Tibial nerve (tissue), 4 donors: ENCODE measurements around the gene SPATA24. TPM values are rescaled to one million over a fixed set of nuclear protein-coding genes. Genes with fewer than 3 reads are reported as not detected.
A peak's percentile ranks its signal among the peaks of the same experiment; 100 is the strongest.

ENCODE experiments used
- DNase-seq, 2 donors: peaks; one replicate each; pipeline ENCODE4 v3.0.0-alpha.2; 2019; ENCODE audit warnings: low spot score in 2 of 2
- H3K27ac ChIP-seq, 4 donors: fragments of 200-600 bp; sonication (generic) in 3 of 4; one replicate each; pipeline ENCODE4 v1.5.1; 2017 to 2019; ENCODE audit warnings: mild to moderate bottlenecking in 1 of 4
- H3K27me3 ChIP-seq, 2 donors: fragments of 200-600 bp; sonication (generic) in 1 of 2; one replicate each; pipeline versions ENCODE4 v1.5.1 to v1.6.0; 2017 to 2019
- H3K36me3 ChIP-seq, 3 donors: fragments of 200-600 bp; sonication (generic); one replicate each; pipeline ENCODE4 v1.5.1; 2018 to 2019
- H3K4me1 ChIP-seq, 4 donors: fragments of 200-600 bp; sonication (generic) in 3 of 4; one replicate each; pipeline ENCODE4 v1.5.1; 2017 to 2019
- H3K4me3 ChIP-seq, 4 donors: fragments of 200-600 bp; sonication (generic) in 3 of 4; one replicate each; pipeline ENCODE4 v1.5.1; 2017 to 2019; ENCODE audit warnings: mild to moderate bottlenecking in 1 of 4, moderate library complexity in 1 of 4
- H3K9me3 ChIP-seq, 4 donors: fragments of 200-600 bp; sonication (generic) in 3 of 4; one replicate each; pipeline ENCODE4 v1.5.1; 2017 to 2019
- CTCF ChIP-seq, 5 experiments: fragments of 200-600 bp in 3 of 5; fragments of 450-650 bp in 2 of 5; sonication (generic) in 3 of 5; IDR thresholded peaks; one replicate each; pipeline ENCODE4 v1.5.1; 2016 to 2019; ENCODE audit warnings: antibody characterized with exemption in 5 of 5, mild to moderate bottlenecking in 3 of 5, moderate library complexity in 2 of 5
- EP300 ChIP-seq, 2 donors: sonication (generic); formaldehyde crosslinking; IDR thresholded peaks; one replicate each; pipeline ENCODE4 v1.6.1; 2017; ENCODE audit warnings: antibody characterized with exemption in 2 of 2, mild to moderate bottlenecking in 1 of 2
- POLR2A ChIP-seq, 2 donors: fragments of 450-650 bp; IDR thresholded peaks; one replicate each; pipeline ENCODE4 v1.6.1; 2017; ENCODE audit warnings: antibody characterized with exemption in 2 of 2, mild to moderate bottlenecking in 2 of 2, moderate library complexity in 2 of 2
- WGBS, 2 donors: methylation state at CpG; one replicate each; pipeline ENCODE4 v1.1.5; 2018; 5-methylcytosine and 5-hydroxymethylcytosine counted together
- total RNA-seq, 4 donors: library from RNA; depleted of rRNA; stranded (reverse); fragments of >200 nt; gene quantifications; one replicate each; pipeline ENCODE4 v1.1.0, GENCODE V29; 2016

Gene SPATA24
- total RNA-seq, 4 donors from 2014 or later, result 1.9 to 7.2 TPM; not detected in 2

- Histone ChIP-seq H3K4me3 (no peak overlapping the region), H3K27ac (no peak overlapping the region), H3K27me3 (no peaks in the 10 kb centered on the region), H3K36me3 (peaks cover 0 to 87% (median 0%) of the 10 kb centered on the region in 3 donors), H3K4me1 (peaks cover 0 to 14% (median 1%) of the 10 kb centered on the region in 4 donors), H3K9me3 (no peaks in the 10 kb centered on the region)
- DNase-seq, result peak in 1 of 2 donors; percentile 89
- WGBS, 2 donors, result 47% methylated on average over 5 of the region's 5 CpGs
- no peak for TF ChIP-seq EP300 (IDR thresholded peaks at IDR 0.05)
- peak; percentile 61 to 83 (median 71) for TF ChIP-seq CTCF (IDR thresholded peaks at IDR 0.05)
These were observed 18.5 kb upstream of the SPATA24 start for GRCh38 chr5:139422307-139422893.

- peaks cover 0 to 38% (median 12%) of the 10 kb centered on the region in 4 donors for H3K4me1 ChIP-seq
- H3K4me3 ChIP-seq, result no peak overlapping the region
- no peak for DNase-seq
- WGBS, 2 donors, result 78 to 81% methylated on average over 9 of the region's 9 CpGs
- no peaks in the 10 kb centered on the region for H3K9me3 ChIP-seq
- H3K27me3 ChIP-seq, result no peaks in the 10 kb centered on the region
- peak overlapping the region in 2 of 4 donors; percentile 33 to 46 for H3K27ac ChIP-seq
- H3K36me3 ChIP-seq, result peaks cover 0 to 63% (median 0%) of the 10 kb centered on the region in 3 donors
- no peak for TF ChIP-seq EP300 (IDR thresholded peaks at IDR 0.05)
- TF ChIP-seq POLR2A (IDR thresholded peaks at IDR 0.05), result no peak
- no peak for TF ChIP-seq CTCF (IDR thresholded peaks at IDR 0.05)
These were observed 15.6 kb upstream of the SPATA24 start for GRCh38 chr5:139419226-139420192.

- TF ChIP-seq CTCF (IDR thresholded peaks at IDR 0.05) (no peak), EP300 (IDR thresholded peaks at IDR 0.05) (no peak), POLR2A (IDR thresholded peaks at IDR 0.05) (no peak)
- 89 to 90% methylated on average over 1 of the region's 1 CpG for WGBS, 2 donors
- Histone ChIP-seq H3K36me3 (peaks cover 0 to 56% (median 0%) of the 10 kb centered on the region in 3 donors), H3K27ac (peak overlapping the region in 2 of 4 donors; percentile 33 to 46), H3K4me3 (no peak overlapping the region), H3K27me3 (no peaks in the 10 kb centered on the region), H3K4me1 (peaks cover 0 to 44% (median 12%) of the 10 kb centered on the region in 4 donors), H3K9me3 (no peaks in the 10 kb centered on the region)
- no peak for DNase-seq
These were observed 14.9 kb upstream of the SPATA24 start for GRCh38 chr5:139418793-139419192.

GRCh38 chr5:139417214-139417613 lies 13.3 kb upstream of the SPATA24 start:
- no peaks in the 10 kb centered on the region for H3K27me3 ChIP-seq
- WGBS, 2 donors, result 58 to 64% methylated on average over 4 of the region's 4 CpGs
- H3K27ac ChIP-seq, result peak overlapping the region in 2 of 4 donors; percentile 46 to 83
- H3K36me3 ChIP-seq, result peaks cover 0 to 61% (median 0%) of the 10 kb centered on the region in 3 donors
- no peak overlapping the region for H3K4me3 ChIP-seq
- DNase-seq, result no peak
- TF ChIP-seq CTCF (IDR thresholded peaks at IDR 0.05), result no peak
- no peak for TF ChIP-seq EP300 (IDR thresholded peaks at IDR 0.05)
- no peak for TF ChIP-seq POLR2A (IDR thresholded peaks at IDR 0.05)
- H3K9me3 ChIP-seq, result no peaks in the 10 kb centered on the region
- peaks cover 0 to 44% (median 12%) of the 10 kb centered on the region in 4 donors for H3K4me1 ChIP-seq
